8988T (cell line): ENCODE data around the gene AHNAK.
"Not testable (repeated sequence)": the region's sequence is repeated elsewhere in the genome, so short reads cannot be mapped to it uniquely, and the experiment has no call there.

Source experiments
- DNase-seq: peaks from one replicate; pipeline ENCODE4 v3.0.0; 2011

Gene AHNAK

DNA sequence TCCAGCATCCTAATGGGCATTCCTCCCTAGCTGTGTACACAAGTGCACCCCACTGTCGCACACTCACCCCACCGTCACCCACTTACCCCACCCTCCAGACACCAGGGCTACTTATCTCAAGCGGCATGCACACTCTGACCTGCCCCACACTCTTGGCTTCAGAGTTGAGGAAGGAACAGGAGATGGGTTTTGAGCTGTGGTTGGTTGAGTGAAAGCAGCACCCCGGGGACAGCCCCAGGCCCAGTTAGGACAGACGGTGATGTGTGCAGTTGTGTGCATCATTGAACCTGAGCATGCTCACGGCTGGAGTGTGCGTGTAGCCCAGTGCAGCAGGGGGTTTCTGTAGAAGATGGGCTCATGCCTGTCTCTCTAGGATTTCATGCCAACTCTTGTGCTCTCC lies 32.5 kb downstream of the AHNAK start:
- no peak for DNase-seq

DNA sequence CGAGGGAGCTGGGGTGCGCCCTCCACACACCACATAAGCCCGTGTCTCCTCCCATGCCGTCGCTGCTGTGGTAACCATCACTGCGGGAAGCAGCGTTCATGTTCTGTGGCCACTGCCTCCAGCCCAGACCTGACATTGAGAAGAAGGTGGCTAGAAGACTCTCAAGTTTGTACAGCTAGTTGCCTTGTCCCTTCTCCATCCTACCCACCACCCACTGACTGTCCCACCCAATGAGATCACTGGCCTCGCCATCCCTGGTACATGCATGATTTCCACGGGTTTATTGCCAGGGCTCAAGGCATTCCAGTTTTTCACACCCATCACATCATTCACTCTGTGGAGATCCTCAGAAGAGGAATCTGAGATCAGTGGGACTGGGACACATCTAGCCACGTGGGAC lies 33.0 kb downstream of the AHNAK start:
- no peak for DNase-seq

DNA sequence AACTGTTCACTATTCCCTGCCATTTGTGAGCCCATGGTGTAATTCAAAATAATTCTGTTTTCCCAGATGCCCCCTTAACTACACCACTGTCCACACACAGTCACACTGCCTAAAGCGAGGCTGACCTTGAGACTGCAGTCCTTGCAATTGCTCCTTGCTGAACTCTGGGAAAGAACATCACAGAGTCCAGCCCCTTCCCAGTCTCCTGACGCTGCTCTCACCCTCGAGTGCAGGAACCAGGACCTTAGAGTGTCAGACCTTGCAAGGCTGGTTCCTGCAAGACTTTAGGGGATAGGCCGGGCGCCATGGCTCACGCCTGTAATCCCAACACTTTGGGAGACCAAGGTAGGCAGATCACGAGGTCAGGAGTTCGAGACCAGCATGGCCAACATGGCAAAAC lies 33.6 kb downstream of the AHNAK start:
- no peak for DNase-seq

DNA sequence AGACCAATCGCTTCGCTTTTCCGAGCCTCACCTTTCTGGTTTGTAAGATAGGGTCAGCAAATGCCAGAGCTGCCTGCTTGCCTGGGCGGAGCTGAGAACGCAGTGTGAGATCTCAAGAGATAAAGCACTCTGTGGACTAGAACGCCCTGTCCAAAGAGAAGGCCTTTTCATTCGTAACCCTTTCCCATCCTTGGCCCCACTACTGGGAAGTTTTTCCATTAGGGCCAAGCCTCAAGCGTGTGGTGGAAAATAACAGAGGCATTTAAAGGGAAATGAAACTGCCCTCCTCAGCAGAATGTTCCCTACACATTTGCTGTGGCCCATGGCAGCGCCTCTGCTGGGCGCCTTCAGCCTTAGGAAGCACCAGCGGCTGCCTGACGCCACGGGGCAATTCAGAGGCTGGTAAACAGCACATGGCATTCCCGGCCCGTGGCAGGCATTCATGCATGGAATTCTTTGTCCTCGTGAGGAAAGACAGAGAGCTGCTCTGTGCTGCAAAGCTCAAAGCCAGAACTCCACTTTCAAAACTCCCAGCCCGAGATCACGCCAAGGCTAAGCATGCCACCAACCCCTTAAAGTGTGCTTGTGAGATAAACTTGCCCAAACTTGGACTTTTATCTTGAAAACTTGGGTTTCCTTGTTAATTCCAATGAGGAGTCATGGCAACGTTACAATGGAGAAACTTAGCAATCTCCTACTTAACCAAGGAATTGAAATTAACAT lies 38.1 kb downstream of the AHNAK start:
- peak; percentile 85 for DNase-seq

DNA sequence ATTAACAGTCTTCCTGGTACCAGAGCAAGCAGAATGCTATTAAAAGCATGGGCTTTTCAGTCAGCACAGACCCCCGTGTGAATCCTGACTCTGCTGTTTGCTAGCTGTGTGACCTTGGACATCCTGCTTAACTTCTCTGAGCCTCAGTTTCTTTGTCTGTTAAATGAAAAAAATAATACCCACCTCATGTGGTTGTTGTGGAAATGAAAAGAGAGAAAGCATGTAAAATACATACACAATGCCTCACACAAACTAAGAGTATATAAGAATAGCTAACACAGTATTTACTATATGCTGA lies 39.5 kb downstream of the AHNAK start:
- no peak for DNase-seq

DNA sequence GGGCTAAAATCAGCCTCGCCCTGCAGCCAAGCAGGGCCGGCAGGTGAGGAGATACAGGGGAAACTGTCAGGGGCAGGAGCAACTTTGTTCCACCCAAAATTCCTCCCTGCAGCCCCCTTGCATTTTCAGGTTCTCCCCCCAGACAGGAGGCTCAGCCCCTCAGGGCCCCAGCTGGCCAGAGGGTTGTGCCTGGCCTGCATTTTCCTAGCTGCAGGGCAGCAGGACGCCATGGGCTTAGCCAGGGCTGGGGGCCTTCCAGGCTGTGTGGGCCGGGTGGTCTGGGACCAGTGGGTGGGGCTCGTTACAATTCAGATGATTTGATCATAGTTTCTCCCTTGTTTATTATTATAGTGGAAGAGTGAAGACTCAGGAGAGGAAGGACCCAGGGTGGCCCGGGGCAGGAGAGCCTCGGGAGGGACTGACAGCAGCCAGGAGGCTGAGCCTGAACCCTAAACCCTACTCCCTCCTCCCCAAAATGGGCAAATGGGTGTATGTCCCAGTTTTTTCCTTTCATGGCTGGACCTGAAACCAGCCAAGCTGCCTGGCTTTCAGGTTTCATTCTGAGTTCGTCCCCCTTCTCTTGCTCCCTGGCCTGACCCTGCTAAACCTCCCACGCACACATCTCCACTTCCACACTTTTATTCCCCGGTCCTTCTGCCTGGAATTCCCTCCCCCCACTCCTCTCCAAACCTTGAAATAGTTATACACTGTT lies 40.0 kb downstream of the AHNAK start:
- DNase-seq: no peak

DNA sequence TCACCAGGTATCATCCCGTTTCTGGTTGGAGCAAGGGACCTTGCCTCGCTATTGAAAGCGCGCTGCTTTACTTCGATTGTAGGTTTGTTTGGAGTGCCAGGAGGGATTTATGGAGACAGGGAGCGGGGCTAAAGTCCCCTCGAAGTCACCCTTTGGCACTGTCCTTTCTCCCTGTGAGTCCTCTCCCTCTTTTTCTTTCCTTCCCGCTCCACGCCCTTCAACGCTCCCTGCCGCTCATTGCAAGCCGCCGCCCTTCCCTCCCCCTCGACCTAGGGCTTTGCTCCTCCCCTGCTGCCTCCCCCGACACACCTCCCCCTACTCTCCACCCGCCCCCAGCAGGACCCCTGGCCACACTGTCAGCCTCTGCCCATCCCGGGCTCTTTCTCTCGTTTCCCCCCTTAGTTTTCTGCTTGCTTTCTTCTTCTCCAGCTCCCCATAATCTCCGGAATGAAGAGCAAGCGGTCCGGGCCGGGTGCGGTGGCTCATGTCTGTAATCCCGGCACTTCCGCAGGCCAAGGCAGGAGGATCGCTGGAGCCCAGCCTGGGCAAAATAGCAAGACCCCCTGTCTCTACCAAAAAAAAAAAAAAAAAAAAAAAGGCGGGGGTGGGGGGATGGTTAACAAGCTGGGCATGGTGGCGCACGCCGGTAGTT lies 41.0 kb downstream of the AHNAK start:
- DNase-seq: no peak

DNA sequence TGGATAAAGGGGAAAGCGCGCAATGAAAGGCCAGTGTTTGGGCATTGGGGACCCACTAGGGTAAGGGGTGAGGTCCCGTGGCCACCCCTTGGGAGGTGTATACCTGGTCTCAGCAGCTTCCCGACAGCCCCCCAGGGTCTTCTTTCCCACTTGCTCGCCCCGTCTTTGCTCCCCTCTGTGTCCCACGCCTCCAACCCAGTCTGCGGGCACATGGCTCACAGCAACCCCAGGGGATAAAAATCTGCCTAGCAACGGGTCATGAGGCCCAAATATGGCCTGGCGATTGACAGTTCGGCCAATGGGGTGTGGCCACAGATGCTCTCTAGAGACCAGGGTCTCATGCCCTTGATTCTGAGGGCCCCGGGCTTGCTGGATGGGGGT lies 41.6 kb downstream of the AHNAK start:
- DNase-seq: no peak

DNA sequence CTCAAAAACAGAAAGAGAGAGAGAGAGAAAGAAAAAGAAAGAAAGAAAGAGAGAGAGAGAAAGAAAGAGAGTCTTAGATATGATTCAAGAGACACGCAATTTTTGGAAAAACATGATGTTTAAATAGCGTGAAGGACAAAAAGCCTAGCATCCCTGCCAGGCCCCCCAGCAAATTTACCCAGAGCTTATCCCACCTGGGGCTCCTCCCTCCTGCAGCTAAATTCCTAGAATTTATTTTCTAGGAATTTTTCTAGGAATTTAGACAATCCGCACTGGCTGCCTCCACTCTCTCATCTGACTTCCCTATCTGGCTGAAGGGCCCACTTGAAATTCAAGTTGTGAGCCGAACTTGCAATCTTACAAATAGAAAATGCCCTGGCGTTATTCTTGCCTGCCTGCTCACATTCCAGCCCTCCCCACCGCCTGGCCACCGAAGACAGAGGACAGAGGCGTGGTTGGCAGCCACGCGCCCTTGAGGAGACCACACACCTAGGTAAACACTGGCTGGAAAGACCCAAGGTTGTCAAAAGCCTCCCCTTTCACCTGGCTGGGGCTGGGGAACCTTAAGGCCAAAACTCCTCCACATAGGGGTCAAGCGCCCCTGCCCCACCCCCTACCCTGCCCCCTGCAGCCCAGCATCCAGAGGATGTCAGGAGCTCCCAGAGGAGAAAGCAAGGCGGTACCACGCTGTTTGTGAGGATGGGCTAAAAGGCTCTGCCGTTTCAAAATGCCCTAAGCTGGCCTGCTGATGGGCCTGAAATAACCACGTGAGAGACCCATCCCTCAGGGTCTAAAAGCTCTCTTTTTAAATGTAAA lies 42.2 kb downstream of the AHNAK start:
- no peak for DNase-seq

DNA sequence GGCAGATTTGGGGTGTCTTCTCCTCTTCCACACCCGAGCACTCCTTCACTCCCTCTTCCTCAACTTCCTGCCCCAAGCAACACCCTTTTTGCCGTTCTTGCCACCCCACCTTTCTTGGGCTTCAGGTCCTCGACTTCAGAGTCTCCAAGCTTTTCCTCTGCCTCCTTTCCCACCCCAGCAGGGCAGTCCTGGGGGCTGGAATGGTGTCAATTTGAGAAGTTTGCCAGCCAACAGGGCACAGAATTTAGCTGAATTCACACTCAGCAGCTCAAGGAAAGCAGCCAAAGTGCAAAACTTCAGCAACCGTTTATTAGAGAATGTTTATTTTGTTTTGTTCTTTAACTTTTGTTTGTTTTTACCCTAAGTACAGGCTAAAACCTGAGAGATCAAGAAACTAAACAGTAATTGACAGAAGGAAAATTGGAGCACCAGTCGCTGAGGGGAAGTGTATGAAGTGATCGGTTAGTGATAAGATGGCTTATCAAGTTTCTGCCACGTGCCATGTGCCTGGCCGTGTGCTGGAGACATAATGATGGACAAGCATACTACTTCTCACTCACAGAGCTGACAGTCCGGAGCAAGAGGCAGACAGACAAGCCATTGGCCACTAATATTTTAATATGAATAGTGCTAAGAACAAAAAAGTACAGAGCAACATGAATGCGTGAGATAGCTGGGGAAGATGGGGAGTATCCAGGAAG lies 44.4 kb downstream of the AHNAK start:
- no peak for DNase-seq

DNA sequence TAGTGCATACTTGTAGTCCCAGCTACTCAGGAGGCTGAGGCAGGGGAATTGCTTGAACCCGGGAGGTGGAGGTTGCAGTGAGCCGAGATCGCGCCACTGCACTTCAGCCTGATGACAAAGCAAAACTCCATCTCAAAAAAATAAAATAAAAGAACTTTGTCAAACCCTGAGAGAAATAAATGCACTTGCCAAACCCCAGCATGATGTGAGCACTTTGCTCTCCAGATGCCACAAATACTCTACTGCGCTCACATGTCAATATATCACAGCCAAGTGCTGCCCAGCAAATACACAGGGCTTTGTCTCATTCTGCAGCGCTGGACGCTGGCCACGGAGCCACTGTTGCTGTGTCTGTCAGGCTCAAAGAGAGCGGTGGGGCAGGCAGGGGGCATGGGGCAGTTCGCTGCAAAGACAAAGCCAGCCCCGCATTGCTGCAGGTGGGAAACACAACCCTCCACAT lies 45.1 kb downstream of the AHNAK start:
- no peak for DNase-seq

DNA sequence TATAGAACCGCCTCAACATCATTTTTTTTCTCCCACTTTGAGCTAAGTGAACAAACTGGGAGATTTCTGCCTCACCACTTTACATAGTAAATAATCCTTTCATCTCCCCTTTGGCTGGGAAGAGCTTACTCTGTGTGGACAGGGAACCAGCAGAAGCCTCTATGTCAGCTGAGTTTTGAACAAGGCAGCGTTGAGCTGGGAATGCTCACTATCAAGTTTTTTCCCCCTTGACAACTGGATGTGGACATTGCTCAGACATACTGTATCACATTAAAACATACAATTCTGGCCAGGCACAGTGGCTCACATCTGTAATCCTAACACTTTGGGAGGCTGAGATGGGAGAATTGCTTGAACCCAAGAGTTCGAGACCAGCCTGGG lies 46.0 kb downstream of the AHNAK start:
- DNase-seq: no peak

DNA sequence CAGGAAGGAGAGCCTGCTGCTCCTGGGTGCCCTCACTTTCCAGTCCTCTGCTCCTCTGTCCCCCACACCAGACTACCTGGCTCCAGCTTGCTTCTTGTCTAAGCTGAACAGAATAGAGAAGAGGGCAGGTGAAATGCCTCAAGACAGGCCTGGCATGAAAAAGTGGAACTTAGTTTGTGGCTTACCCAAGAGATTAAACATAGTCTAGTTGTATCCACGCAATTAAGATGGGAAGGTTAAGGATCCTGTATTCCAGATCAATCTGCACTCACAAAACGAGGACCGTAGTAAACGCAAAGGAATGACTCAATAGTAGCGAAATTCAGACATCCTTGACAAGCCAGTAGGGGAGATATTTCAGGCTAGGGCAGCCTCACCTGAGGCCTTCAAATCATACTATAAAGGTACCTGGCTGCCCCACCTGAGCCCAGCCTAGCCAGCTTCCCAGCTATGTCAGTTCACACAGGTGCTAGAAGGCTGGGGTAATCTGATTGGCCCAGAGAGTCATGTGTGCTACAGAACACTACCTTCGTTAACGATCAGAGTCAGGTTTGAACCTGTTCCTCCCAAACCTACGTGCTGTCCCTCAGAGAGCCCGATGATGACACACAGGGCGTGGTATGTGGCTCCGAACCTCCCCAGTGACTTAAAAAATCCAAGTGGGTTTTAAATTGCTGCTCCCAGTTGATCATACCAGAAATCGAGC lies 46.5 kb downstream of the AHNAK start:
- no peak for DNase-seq

DNA sequence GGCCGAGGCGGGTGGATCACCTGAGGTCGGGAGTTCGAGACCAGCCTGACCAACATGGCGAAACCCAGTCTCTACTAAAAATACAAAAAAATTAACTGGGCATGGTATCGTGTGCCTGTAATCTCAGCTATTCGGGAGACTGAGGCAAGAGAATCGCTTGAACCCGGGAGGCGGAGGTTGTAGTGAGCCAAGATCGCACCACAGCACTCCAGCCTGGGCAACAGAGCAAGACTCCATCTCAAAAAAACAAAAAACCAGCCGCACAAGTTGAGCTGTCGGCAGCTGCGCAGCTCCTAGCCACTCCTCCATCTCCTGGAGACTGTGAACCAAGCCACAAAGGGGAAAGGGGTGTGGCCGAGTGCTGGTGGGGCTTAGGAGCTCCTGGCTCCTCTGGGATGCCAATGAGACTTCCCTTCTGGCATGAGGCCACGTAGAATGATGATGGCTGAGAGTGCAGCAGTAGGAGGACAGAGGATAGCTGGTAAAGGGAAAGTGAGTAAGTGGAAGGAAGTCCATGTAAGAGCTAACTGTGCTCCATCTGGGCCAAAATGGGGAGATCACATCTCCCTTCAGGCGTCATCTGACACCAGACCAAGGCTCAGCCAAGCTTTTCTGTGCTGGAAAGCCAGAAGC lies 47.2 kb downstream of the AHNAK start:
- DNase-seq: not testable (repeated sequence)

DNA sequence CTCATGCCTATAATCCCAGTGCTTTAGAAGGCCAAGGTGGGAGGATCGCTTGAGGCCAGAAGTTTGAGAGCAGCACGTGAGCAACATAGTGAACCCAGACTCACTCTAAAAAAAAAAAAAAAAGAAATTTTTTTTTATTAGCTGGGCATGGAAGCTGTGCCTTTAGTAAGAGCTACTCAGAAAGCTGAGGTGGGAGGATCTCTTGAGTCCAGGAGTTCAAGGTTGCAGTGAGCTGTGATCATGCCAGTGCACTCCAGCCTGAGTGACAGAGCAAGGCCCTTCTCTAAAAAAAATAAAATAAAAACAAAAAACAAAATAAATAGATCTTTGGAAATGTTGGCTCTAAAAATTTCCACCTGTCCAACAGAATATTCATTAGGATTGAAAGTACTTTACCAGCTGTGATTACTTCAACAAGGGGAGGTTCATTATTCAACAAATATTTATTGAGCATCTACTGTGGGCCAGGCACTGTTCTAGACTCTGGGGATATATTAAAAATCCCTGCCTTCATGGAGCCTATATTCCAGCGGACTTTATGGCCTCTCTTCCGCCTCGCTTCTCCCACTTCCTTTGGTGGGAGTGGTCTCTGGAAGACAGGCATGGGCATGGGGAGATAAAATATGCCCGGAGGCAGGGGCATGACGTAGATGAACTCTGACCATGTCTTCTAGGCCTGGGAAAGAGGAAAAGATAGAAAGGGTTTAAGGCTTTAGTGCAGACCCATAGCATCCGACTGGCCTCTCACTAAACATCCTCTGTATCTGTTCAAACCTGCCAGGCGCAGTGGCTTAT lies 47.9 kb downstream of the AHNAK start:
- DNase-seq: no peak

DNA sequence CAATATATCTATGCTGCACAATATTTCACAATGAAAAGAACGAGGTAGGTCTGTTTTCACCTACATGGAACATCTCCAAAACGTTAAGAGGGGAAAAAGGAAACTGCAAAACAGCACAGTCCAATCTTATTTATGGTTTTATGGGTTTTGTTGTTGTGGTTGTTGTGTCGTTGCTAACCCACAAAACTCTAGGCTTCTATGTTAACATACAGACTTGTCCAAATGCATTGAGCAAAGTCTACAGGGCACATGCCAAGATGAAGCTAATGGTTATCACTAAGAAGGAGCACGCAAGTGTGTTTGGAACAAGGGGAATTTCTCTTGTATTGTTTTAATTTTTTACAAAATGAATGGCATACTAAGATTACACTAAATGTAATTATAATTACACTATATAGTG lies 48.6 kb downstream of the AHNAK start:
- no peak for DNase-seq

DNA sequence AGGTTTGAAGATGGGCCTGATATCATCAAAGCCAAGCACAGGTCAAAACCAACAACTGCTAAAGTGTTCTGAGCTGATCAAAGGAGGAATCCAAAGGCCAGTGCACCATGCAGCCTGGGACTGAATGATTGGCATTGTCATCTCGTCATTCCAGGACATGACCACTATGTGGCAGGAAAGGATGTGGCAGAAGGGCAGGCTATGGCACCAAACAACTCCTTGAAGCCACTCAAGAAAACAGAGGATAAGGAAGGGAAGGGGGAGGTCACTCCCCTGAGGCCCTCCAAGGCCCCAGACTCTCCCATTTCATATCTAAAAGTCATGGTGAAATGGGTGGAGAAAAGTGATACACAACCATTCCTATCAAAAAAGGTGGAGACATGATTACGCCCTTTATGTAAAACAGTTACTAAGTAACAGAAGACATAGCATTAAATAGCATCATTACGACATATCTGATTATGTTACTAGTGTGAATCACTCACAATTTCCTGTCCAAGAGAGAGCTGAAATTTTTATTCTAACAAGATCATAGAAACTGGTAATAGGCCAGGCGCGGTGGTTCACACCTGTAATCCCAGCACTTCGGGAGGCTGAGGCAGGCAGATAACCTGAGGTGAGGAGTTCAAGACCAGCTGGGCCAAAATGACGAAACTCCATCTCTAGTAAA lies 49.3 kb downstream of the AHNAK start:
- peak; percentile 62 for DNase-seq

DNA sequence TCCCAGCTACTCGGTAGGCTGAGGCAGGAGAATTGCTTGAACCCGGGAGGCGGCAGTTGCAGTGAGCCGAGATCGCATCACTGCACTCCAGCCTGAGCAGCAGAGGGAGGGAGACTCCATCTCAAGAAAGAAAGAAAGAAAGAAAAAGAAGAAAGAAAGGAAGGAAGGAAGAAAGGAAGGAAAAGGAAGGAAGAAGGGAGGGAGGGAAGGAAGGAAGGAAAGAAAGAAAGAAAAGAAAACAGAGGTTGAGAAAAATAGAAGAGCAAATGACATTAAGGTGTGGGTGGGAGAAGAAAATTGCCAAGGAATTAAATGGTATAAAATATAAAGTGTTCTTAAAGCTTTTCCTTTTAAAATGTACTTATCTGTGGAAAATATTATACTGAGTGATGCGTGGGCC lies 49.9 kb downstream of the AHNAK start:
- no peak for DNase-seq

DNA sequence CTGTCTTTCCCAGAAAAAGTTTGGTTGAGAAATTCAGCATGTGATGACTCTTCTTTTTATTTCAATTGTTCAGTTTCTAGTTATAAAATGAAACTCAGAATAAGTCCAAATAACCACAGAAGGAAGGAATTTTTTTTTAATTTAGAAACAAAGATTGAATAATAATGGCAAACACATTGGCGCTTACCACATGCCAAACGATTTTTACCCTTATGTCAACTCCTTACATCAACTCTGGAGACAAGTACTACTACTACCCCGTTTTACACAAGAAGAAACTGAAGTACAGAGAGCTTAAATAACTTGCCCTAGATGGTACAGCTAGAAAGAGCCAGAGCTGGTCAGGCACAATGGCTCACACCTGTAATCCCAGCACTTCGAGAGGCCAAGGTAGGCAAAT lies 52.4 kb downstream of the AHNAK start:
- DNase-seq: no peak

DNA sequence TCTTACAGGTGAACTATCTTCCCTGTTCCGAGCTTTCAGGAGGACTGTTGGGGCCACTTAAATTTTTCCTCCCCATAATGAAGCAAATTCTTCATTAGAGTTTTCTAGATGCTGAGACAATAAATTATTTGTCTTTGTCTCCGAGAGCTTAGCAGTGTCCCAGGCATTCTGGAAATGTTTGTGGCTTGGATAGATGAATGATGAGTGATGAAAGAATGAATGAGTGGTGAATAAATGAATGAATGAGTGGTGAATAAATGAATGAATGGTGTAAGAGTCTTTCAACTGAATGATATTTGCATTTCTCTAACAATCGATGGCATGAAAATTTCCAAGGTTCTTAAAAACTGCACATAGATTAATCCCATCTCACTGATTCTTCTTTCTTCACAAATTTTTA lies 52.8 kb downstream of the AHNAK start:
- no peak for DNase-seq
